ENCODE results near the gene ABCA7. TPM values are rescaled to one million over a fixed set of nuclear protein-coding genes. Genes with fewer than 3 reads are reported as not detected.

ABCA7 gene
- total RNA-seq, 1 experiment from 2014 or later: 40.3 TPM

DNA sequence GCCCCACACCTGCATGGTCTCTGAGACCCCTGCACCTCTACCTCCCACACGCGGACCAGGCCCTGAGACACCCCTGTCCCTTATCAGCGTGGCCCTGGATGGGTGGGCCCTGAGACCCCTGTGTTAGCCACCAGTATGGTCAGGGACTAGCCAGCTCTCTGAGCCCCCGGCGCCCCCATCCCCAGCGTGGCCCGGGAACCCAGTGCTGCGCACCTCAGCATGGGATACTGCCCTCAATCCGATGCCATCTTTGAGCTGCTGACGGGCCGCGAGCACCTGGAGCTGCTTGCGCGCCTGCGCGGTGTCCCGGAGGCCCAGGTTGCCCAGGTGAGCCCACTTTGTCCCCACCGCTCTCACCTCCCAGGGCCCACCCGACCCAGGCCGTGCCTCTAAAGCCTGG lies 22.1 kb downstream of the ABCA7 start (continued):
- TF ChIP-seq, protein P1, sequence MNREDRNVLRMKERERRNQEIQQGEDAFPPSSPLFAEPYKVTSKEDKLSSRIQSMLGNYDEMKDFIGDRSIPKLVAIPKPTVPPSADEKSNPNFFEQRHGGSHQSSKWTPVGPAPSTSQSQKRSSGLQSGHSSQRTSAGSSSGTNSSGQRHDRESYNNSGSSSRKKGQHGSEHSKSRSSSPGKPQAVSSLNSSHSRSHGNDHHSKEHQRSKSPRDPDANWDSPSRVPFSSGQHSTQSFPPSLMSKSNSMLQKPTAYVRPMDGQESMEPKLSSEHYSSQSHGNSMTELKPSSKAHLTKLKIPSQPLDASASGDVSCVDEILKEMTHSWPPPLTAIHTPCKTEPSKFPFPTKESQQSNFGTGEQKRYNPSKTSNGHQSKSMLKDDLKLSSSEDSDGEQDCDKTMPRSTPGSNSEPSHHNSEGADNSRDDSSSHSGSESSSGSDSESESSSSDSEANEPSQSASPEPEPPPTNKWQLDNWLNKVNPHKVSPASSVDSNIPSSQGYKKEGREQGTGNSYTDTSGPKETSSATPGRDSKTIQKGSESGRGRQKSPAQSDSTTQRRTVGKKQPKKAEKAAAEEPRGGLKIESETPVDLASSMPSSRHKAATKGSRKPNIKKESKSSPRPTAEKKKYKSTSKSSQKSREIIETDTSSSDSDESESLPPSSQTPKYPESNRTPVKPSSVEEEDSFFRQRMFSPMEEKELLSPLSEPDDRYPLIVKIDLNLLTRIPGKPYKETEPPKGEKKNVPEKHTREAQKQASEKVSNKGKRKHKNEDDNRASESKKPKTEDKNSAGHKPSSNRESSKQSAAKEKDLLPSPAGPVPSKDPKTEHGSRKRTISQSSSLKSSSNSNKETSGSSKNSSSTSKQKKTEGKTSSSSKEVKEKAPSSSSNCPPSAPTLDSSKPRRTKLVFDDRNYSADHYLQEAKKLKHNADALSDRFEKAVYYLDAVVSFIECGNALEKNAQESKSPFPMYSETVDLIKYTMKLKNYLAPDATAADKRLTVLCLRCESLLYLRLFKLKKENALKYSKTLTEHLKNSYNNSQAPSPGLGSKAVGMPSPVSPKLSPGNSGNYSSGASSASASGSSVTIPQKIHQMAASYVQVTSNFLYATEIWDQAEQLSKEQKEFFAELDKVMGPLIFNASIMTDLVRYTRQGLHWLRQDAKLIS (CRISPR knock-in tag; IDR thresholded peaks at IDR 0.05; ENCODE audit: borderline replicate concordance): no peak
- TF ChIP-seq, protein P2, sequence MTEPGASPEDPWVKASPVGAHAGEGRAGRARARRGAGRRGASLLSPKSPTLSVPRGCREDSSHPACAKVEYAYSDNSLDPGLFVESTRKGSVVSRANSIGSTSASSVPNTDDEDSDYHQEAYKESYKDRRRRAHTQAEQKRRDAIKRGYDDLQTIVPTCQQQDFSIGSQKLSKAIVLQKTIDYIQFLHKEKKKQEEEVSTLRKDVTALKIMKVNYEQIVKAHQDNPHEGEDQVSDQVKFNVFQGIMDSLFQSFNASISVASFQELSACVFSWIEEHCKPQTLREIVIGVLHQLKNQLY (CRISPR knock-in tag; IDR thresholded peaks at IDR 0.05): no peak
- TF ChIP-seq, protein P3, sequence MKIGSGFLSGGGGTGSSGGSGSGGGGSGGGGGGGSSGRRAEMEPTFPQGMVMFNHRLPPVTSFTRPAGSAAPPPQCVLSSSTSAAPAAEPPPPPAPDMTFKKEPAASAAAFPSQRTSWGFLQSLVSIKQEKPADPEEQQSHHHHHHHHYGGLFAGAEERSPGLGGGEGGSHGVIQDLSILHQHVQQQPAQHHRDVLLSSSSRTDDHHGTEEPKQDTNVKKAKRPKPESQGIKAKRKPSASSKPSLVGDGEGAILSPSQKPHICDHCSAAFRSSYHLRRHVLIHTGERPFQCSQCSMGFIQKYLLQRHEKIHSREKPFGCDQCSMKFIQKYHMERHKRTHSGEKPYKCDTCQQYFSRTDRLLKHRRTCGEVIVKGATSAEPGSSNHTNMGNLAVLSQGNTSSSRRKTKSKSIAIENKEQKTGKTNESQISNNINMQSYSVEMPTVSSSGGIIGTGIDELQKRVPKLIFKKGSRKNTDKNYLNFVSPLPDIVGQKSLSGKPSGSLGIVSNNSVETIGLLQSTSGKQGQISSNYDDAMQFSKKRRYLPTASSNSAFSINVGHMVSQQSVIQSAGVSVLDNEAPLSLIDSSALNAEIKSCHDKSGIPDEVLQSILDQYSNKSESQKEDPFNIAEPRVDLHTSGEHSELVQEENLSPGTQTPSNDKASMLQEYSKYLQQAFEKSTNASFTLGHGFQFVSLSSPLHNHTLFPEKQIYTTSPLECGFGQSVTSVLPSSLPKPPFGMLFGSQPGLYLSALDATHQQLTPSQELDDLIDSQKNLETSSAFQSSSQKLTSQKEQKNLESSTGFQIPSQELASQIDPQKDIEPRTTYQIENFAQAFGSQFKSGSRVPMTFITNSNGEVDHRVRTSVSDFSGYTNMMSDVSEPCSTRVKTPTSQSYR (CRISPR knock-in tag; IDR thresholded peaks at IDR 0.05): no peak

DNA sequence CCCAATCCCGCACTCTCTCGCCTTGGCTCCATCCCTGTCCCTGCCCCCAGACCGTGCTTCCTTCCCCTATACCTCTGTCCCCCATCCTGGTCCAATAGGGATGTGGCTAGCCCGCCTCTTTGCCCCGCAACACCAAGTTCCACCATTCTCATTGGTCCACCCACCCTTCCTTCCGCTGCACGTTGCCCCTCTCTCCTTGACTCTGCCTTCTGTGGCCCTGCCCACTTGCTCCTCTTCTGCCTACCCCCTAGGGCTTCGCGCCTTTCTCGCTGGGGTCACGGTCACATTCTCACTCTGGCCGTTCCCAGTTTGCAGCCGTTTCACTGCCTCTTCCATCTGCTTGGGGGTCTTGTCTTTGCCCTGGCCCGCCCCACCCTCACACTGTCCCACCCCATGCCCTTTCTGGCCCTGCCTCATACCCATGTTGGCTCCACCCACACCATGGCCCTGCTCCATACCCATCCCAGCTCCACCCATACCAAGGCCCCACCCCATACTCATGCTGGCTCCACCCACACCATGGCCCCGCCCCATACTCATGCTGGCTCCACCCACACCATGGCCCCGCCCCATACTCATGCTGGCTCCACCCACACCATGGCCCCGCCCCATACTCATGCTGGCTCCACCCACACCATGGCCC lies 22.6 kb downstream of the ABCA7 start:
- Mint-ChIP-seq H3K27me3 (ENCODE audit: low read depth) (peaks cover 17% of the 10 kb centered on the region), H3K4me3 (peak overlapping the region; percentile 60), H3K36me3 (peaks cover 18% of the 10 kb centered on the region), H3K27ac (peak overlapping the region; percentile 60; the same call in 1 of the 2 replicates), H3K9me3 (peaks cover 15% of the 10 kb centered on the region), H3K4me1 (peaks cover 15% of the 10 kb centered on the region)
- ChIA-PET CTCF (interaction anchor here (0.9 to 7.5 kb wide), 4 partner anchors 9 to 182 kb away, joined by 4 to 109 read pairs (median 6); no protein-coding TSS in a partner anchor), POLR2A (interaction anchor here (0.6 to 0.7 kb wide), 3 partner anchors 8 to 32 kb away, joined by 3 to 5 read pairs (median 3); no protein-coding TSS in a partner anchor)
- ATAC-seq: peak; percentile 21
- TF ChIP-seq OVOL2 (CRISPR knock-in tag; IDR thresholded peaks at IDR 0.05; ENCODE audit: borderline replicate concordance) (no peak), NFYB (CRISPR knock-in tag; conservative IDR thresholded peaks at IDR 0.05; ENCODE audit: low read depth) (peak; percentile 31; the same call in 1 of the 2 replicates)
- DNase-seq (ENCODE audit: low spot score): peak; percentile 67

DNA sequence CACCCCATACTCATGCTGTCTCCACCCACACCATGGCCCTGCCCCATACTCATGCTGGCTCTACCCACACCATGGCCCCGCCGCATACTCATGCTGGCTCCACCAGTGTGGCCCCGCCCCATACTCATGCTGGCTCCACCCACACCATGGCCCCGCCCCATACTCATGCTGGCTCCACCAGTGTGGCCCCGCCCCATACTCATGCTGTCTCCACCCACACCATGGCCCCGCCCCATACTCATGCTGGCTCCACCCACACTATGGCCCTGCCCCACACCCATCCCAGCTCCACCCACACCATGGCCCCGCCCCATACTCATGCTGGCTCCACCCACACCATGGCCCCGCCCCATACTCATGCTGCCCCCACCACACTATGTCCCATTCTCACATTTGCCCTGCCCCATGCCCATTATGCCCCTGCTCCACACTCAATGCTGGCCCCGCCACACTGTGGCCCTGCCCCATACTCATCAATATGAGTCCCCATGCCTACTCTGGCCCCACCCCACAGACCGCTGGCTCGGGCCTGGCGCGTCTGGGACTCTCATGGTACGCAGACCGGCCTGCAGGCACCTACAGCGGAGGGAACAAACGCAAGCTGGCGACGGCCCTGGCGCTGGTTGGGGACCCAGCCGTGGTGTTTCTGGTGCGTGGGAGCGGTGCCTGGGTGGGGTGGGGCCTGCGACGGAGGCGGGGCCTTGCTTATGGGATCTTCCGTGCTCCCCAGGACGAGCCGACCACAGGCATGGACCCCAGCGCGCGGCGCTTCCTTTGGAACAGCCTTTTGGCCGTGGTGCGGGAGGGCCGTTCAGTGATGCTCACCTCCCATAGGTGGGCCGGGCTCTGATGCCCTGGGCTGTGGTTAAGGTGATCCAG lies 23.4 kb downstream of the ABCA7 start:
- H3K36me3 Mint-ChIP-seq: peaks cover 11% of the 10 kb centered on the region
- ATAC-seq (no peak), DNase-seq (ENCODE audit: low spot score) (peak; percentile 83)
- peaks cover 7% of the 10 kb centered on the region; the same call in 1 of the 2 replicates for H3K9me3 Mint-ChIP-seq
- H3K4me3 Mint-ChIP-seq: peak overlapping the region; percentile 65
- TF ChIP-seq TEAD4 (CRISPR knock-in tag; IDR thresholded peaks at IDR 0.05) (no peak), ESRRA (CRISPR knock-in tag; IDR thresholded peaks at IDR 0.05; ENCODE audit: borderline replicate concordance) (no peak), NFE2L1 (CRISPR knock-in tag; IDR thresholded peaks at IDR 0.05) (no peak), TEAD1 (CRISPR knock-in tag; IDR thresholded peaks at IDR 0.05) (no peak), ZNF232 (CRISPR knock-in tag; IDR thresholded peaks at IDR 0.05) (no peak), MYBL2 (CRISPR knock-in tag; IDR thresholded peaks at IDR 0.05) (no peak), ZNF423 (CRISPR knock-in tag; IDR thresholded peaks at IDR 0.05) (no peak), ZNF396 (CRISPR knock-in tag; IDR thresholded peaks at IDR 0.05; ENCODE audit: borderline replicate concordance) (no peak), FOXP1 (CRISPR knock-in tag; IDR thresholded peaks at IDR 0.05; ENCODE audit: borderline replicate concordance) (no peak)
- TF ChIP-seq, protein P4, sequence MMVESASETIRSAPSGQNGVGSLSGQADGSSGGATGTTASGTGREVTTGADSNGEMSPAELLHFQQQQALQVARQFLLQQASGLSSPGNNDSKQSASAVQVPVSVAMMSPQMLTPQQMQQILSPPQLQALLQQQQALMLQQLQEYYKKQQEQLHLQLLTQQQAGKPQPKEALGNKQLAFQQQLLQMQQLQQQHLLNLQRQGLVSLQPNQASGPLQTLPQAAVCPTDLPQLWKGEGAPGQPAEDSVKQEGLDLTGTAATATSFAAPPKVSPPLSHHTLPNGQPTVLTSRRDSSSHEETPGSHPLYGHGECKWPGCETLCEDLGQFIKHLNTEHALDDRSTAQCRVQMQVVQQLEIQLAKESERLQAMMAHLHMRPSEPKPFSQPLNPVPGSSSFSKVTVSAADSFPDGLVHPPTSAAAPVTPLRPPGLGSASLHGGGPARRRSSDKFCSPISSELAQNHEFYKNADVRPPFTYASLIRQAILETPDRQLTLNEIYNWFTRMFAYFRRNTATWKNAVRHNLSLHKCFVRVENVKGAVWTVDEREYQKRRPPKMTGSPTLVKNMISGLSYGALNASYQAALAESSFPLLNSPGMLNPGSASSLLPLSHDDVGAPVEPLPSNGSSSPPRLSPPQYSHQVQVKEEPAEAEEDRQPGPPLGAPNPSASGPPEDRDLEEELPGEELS (CRISPR knock-in tag; IDR thresholded peaks at IDR 0.05): no peak
- TF ChIP-seq, protein P5, sequence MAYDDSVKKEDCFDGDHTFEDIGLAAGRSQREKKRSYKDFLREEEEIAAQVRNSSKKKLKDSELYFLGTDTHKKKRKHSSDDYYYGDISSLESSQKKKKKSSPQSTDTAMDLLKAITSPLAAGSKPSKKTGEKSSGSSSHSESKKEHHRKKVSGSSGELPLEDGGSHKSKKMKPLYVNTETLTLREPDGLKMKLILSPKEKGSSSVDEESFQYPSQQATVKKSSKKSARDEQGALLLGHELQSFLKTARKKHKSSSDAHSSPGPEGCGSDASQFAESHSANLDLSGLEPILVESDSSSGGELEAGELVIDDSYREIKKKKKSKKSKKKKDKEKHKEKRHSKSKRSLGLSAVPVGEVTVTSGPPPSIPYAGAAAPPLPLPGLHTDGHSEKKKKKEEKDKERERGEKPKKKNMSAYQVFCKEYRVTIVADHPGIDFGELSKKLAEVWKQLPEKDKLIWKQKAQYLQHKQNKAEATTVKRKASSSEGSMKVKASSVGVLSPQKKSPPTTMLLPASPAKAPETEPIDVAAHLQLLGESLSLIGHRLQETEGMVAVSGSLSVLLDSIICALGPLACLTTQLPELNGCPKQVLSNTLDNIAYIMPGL (CRISPR knock-in tag; IDR thresholded peaks at IDR 0.05): no peak
- H3K4me1 Mint-ChIP-seq: peaks cover 15% of the 10 kb centered on the region
- no peak overlapping the region; the same call in 1 of the 2 replicates for H3K27ac Mint-ChIP-seq
- POLR2A ChIA-PET: interaction anchor here (1.9 to 2.1 kb wide), 2 partner anchors 36 to 206 kb away, joined by 6 to 9 read pairs; partner anchors contain the start of genes CIRBP and CNN2
- CTCF ChIA-PET: interaction anchor here (1.2 to 7.5 kb wide), 4 partner anchors 18 to 151 kb away, joined by 4 to 109 read pairs (median 16); partner anchors contain the start of gene ABCA7
- H3K27me3 Mint-ChIP-seq (ENCODE audit: low read depth): peaks cover 19% of the 10 kb centered on the region
